RKO (cell line): ENCODE measurements around the gene CIZ1.

Source experiments
- DNase-seq: peaks from one replicate; pipeline ENCODE4 v3.0.0-alpha.2; 2016; ENCODE audit warnings: low spot score

The CIZ1 gene

GRCh38 chr9:128124873-128125579 is 66.3 kb downstream of the CIZ1 start:
- DNase-seq: peak; percentile 73

DNA sequence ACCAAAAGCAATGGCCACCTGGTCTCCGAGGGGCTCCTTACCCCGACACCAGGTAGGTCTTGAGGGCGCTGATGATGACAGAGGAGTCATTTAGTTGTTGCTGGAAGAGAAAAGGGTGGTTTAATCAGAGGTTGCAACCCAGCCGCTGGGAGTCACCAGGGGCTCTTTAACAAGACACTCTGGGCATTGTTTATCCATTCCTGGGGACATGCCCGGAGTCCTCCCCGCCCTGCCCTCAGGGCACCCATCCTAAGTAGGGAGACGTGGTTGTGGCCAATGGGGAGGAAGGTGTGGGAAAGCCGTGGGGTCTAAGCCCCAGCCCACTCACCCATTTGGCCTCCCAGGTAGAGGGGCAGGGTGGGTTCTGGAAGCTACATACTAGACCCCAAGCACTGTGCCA is 66.9 kb downstream of the CIZ1 start:
- no peak for DNase-seq

GRCh38 chr9:128123451-128124080 is 67.8 kb downstream of the CIZ1 start:
- DNase-seq: no peak

- DNase-seq: no peak
These were observed 68.6 kb downstream of the CIZ1 start for GRCh38 chr9:128122809-128123175.

DNA sequence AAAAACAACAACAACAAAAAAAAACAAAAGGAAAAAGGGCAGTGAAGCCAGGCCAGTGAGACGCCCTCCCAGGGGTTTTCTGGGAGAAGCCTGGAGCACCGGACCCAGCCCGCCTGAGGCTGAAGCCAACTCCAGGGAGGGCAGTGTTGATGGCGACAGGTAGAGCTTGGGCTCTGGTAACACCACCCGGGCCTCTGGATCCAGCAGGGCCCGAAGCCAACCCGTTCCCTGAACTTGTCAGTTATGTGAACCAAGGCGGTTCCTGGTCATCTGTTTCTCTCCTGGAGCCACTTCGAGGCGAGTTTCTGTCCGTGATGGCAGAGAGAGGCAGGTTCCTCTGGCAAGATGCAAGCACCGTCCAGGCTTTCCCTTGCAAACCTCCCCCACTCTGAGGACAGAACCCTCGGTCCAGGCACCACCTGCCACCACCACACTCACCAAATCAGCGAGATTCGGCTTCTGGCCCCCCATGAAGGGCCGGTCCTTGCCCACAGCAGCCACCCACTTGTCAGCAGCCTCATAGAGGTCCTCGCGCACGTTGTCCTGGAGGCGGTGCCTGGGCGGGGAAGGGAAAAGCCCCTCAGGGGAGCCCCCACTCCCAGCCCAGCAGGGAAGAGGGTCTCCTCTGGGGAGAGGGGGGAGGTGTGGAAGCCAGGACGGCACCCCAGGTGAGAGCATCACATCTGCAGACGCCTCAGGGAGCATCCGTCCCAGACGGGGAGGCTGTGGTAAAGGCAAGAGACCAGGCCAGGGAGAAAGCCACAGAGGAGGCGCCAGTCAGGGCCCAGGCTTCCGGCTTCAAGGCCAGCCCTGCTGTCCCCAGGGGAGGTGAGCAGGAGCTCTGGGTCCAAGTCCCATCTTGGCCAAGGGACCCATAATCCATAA is 69.2 kb downstream of the CIZ1 start:
- DNase-seq: no peak

GRCh38 chr9:128121466-128121810 is 69.9 kb downstream of the CIZ1 start:
- DNase-seq: no peak

- no peak for DNase-seq
These were observed 70.5 kb downstream of the CIZ1 start for GRCh38 chr9:128120741-128121465.

GRCh38 chr9:128120061-128120740 is 71.2 kb downstream of the CIZ1 start:
- no peak for DNase-seq

- no peak for DNase-seq
These were observed 72.3 kb downstream of the CIZ1 start for GRCh38 chr9:128118971-128119665.

- no peak for DNase-seq
These were observed 72.9 kb downstream of the CIZ1 start for GRCh38 chr9:128118472-128118857.

GRCh38 chr9:128117613-128118471 is 73.5 kb downstream of the CIZ1 start:
- peak; percentile 94 for DNase-seq

DNA sequence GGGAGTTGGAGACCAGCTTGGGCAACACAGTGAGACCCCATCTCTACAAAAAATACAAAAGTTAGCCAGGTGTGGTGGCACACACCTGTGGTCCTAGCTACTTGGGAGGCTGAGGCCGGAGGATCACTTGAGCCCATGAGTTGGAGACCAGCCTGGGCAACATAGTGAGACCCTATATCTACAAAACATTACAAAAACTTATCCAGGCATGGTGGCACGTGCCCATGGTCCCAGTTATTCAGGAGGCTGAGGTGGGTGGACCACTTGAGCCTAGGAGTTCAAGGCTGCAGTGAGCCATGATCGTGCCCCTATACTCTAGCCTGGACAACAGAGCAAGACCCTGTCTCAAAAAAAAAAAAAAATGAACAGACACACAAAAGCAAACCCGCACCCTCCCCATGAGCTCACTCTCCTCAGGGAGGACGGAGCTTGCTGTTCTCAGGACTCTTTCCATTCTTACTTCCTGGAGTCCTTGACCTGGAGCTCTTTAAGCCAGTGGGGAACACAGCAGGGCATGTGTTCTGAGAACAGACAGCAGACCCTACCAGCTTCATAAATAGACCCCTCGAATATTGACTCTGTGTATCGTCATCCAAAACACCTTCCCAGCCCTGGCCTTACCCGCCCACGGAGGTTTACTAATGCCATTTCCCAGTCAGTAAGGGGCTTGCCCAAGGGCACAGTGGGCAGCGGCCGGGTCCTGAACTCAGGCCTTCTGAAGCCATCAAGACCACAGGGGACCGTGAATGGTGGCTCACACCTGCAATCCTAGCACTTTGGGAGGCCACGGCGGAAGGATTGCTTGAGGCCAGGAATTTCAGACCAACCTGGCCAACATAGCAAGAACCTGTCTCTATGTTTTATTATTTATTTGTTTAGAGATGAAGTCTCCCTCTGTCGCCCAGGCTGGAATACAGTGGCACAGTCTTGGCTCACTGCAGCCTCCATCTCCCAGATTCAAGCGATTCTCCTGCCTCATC is 75.0 kb downstream of the CIZ1 start:
- DNase-seq: no peak
